Measurements from ENCODE around the gene LRRC40.
"Not testable (repeated sequence)": the region's sequence is repeated elsewhere in the genome, so short reads cannot be mapped to it uniquely, and the experiment has no call there.

Gene LRRC40

GRCh38 chr1:70221238-70222121 is 16.1 kb upstream of the LRRC40 start, which contains the start of gene SRSF11:
Gene SRSF11, plus strand, starts transcription at chr1:70221380. Its CDS starts 257 bp downstream, at chr1:70221637.
- Histone ChIP-seq H3K4me1 (ENCODE audit: control insufficient read depth, insufficient read depth, low read length) (peaks cover 16% of the 10 kb centered on the region; the same call in 1 of the 2 replicates), H3K4me3 (ENCODE audit: low read depth, low read length) (peak within 1 kb of the TSS; percentile 84), H3K27me3 (ENCODE audit: control insufficient read depth, insufficient read depth, low read length) (no peaks in the 10 kb centered on the region), H3K27ac (ENCODE audit: low read depth, low read length) (peak within 1 kb of the TSS; percentile 97), H3K36me3 (ENCODE audit: control insufficient read depth, insufficient read depth, low read length) (peaks cover 33% of the 10 kb centered on the region), H3K9ac (ENCODE audit: low read length) (peak within 1 kb of the TSS; percentile 98), H3K9me3 (ENCODE audit: control insufficient read depth, insufficient read depth, low read depth, low read length) (no peaks in the 10 kb centered on the region)

DNA sequence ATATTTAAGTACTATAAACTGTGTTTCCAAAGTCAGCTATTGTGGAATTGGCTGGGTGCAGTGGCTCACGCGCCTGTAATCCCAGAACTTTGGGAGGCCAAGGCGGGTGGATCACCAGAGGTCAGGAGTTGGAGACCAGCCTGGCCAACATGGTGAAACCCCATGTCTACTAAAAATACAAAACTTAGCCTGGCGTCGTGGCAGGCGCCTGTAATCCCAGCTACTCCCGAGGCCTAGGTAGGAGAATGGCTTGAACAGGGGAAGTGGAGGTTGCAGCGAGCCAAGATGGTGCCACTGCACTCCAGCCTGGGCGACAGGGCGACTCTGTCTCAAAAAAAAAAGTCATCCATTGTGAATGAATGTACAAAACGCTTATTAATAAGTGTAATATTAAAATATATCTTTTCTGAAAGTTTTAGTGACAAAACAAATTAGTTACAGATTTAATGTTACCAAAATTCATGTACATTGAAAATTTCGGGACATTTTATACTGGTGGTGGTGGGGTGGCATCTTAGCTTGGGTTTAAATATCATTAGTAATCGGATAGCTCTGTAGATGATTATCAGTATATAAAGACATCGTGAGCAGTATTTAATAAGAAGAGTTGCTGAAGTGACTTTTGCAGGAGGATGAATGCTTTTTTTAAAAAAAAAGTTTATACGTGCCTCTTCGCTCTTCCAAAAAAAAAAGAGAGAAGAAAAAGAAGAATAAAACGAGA is 15.3 kb upstream of the LRRC40 start:
- no peaks in the 10 kb centered on the region for H3K9me3 ChIP-seq (ENCODE audit: control insufficient read depth, insufficient read depth, low read depth, low read length)
- H3K27me3 ChIP-seq (ENCODE audit: control insufficient read depth, insufficient read depth, low read length) = no peaks in the 10 kb centered on the region
- peaks cover 38% of the 10 kb centered on the region for H3K36me3 ChIP-seq (ENCODE audit: control insufficient read depth, insufficient read depth, low read length)
- peak overlapping the region; percentile 97; the same call in 1 of the 2 replicates for H3K27ac ChIP-seq (ENCODE audit: low read depth, low read length)
- H3K9ac ChIP-seq (ENCODE audit: low read length) = peak overlapping the region; percentile 98
- 0 out of 2 replicates have a peak, but pooled peaks cover 15% of the 10 kb centered on the region for H3K4me1 ChIP-seq (ENCODE audit: control insufficient read depth, insufficient read depth, low read length)
- peak overlapping the region; percentile 84 for H3K4me3 ChIP-seq (ENCODE audit: low read depth, low read length)

DNA sequence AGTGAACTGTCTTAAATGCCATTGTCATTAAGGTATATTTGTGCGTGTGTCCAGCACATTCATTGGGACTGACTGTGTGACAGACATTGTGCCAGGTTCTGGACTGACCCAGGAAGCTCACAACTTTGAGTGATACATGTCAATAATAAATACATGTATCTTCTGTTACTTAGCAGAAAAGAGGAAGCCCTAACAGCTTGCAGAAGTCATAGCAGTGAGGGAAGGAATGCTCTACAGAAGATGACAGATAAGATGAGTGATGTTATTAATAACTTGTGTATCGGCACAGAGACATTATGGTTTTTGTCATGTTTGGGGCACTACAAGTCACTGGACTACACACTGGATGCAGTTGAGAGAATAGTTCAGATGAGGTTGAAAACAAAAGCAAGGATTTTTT is 14.6 kb upstream of the LRRC40 start:
- no peak overlapping the region for H3K9ac ChIP-seq (ENCODE audit: low read length)
- H3K4me3 ChIP-seq (ENCODE audit: low read depth, low read length) = no peak overlapping the region
- no peaks in the 10 kb centered on the region for H3K9me3 ChIP-seq (ENCODE audit: control insufficient read depth, insufficient read depth, low read depth, low read length)
- 0 out of 2 replicates have a peak, but pooled peaks cover 15% of the 10 kb centered on the region for H3K4me1 ChIP-seq (ENCODE audit: control insufficient read depth, insufficient read depth, low read length)
- H3K27me3 ChIP-seq (ENCODE audit: control insufficient read depth, insufficient read depth, low read length) = no peaks in the 10 kb centered on the region
- no peak overlapping the region for H3K27ac ChIP-seq (ENCODE audit: low read depth, low read length)
- H3K36me3 ChIP-seq (ENCODE audit: control insufficient read depth, insufficient read depth, low read length) = peaks cover 31% of the 10 kb centered on the region

DNA sequence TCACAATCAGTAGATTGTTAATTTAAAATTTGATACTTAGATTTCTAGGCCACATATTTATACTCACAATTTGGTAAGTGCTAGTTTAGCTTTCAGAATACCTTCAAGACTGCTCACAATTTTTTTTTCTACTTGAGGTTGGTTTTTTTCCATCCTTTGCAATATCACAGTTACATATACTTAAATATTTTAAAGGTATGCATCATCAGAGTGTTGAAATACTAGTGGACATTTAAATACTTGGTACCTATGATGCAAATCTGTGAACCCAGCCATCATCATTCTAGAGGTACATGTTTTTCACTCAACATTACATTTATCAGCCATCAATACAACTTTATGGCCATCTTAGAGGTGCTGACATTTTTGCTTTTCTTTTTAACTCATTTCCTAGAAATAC is 6.2 kb upstream of the LRRC40 start:
- H3K36me3 ChIP-seq (ENCODE audit: control insufficient read depth, insufficient read depth, low read length) = peaks cover 11% of the 10 kb centered on the region; the same call in 1 of the 2 replicates
- H3K9ac ChIP-seq (ENCODE audit: low read length) = no peak overlapping the region
- no peak overlapping the region for H3K4me3 ChIP-seq (ENCODE audit: low read depth, low read length)
- no peak overlapping the region for H3K27ac ChIP-seq (ENCODE audit: low read depth, low read length)
- H3K27me3 ChIP-seq (ENCODE audit: control insufficient read depth, insufficient read depth, low read length) = no peaks in the 10 kb centered on the region
- H3K9me3 ChIP-seq (ENCODE audit: control insufficient read depth, insufficient read depth, low read depth, low read length) = no peaks in the 10 kb centered on the region
- 0 out of 2 replicates have a peak, but pooled peaks cover 1% of the 10 kb centered on the region for H3K4me1 ChIP-seq (ENCODE audit: control insufficient read depth, insufficient read depth, low read length)

DNA sequence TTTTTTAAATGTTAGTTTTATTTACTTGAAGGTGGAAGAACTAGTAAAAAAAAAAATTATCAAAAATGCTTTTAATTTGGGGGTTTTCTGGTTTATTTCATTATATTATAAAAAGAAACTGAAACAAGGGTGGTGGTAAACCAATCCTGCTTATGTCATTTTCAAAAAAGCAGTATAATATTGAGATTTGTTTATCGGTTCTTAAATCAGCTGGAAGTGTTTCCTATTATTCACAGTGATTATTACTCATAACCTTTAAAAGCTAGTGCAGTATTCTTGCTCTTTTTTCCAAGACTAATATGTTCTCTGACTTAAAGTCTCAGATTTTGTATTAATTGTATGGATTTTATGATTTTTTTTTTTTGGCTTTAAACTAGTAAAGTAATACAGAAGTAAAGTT is 5.4 kb upstream of the LRRC40 start:
- H3K4me3 ChIP-seq (ENCODE audit: low read depth, low read length) = no peak overlapping the region
- H3K4me1 ChIP-seq (ENCODE audit: control insufficient read depth, insufficient read depth, low read length) = 0 out of 2 replicates have a peak, but pooled peaks cover 2% of the 10 kb centered on the region
- H3K27ac ChIP-seq (ENCODE audit: low read depth, low read length) = no peak overlapping the region
- no peak overlapping the region for H3K9ac ChIP-seq (ENCODE audit: low read length)
- peaks cover 6% of the 10 kb centered on the region; the same call in 1 of the 2 replicates for H3K36me3 ChIP-seq (ENCODE audit: control insufficient read depth, insufficient read depth, low read length)
- no peaks in the 10 kb centered on the region for H3K9me3 ChIP-seq (ENCODE audit: control insufficient read depth, insufficient read depth, low read depth, low read length)
- H3K27me3 ChIP-seq (ENCODE audit: control insufficient read depth, insufficient read depth, low read length) = no peaks in the 10 kb centered on the region

- H3K36me3 ChIP-seq (ENCODE audit: control insufficient read depth, insufficient read depth, low read length) = peaks cover 6% of the 10 kb centered on the region; the same call in 1 of the 2 replicates
- H3K4me3 ChIP-seq (ENCODE audit: low read depth, low read length) = no peak overlapping the region
- no peak overlapping the region for H3K9ac ChIP-seq (ENCODE audit: low read length)
- H3K4me1 ChIP-seq (ENCODE audit: control insufficient read depth, insufficient read depth, low read length) = peaks cover 9% of the 10 kb centered on the region; the same call in 1 of the 2 replicates
- no peak overlapping the region for H3K27ac ChIP-seq (ENCODE audit: low read depth, low read length)
- H3K9me3 ChIP-seq (ENCODE audit: control insufficient read depth, insufficient read depth, low read depth, low read length) = no peaks in the 10 kb centered on the region
- no peaks in the 10 kb centered on the region for H3K27me3 ChIP-seq (ENCODE audit: control insufficient read depth, insufficient read depth, low read length)
Measured at GRCh38 chr1:70208292-70208691, 2.9 kb upstream of the LRRC40 start.

- H3K9ac ChIP-seq (ENCODE audit: low read length) = no peak overlapping the region
- H3K4me3 ChIP-seq (ENCODE audit: low read depth, low read length) = 0 out of 2 replicates have a peak overlapping the region, but pooled peaks have one; percentile 7
- no peaks in the 10 kb centered on the region for H3K9me3 ChIP-seq (ENCODE audit: control insufficient read depth, insufficient read depth, low read depth, low read length)
- peaks cover 6% of the 10 kb centered on the region; the same call in 1 of the 2 replicates for H3K36me3 ChIP-seq (ENCODE audit: control insufficient read depth, insufficient read depth, low read length)
- no peaks in the 10 kb centered on the region for H3K27me3 ChIP-seq (ENCODE audit: control insufficient read depth, insufficient read depth, low read length)
- peaks cover 9% of the 10 kb centered on the region; the same call in 1 of the 2 replicates for H3K4me1 ChIP-seq (ENCODE audit: control insufficient read depth, insufficient read depth, low read length)
- H3K27ac ChIP-seq (ENCODE audit: low read depth, low read length) = no peak overlapping the region
Measured at GRCh38 chr1:70207492-70207891, 2.1 kb upstream of the LRRC40 start.

- not testable (repeated sequence) for H3K4me1 ChIP-seq (ENCODE audit: control insufficient read depth, insufficient read depth, low read length); H3K27me3 ChIP-seq (ENCODE audit: control insufficient read depth, insufficient read depth, low read length); H3K27ac ChIP-seq (ENCODE audit: low read depth, low read length); H3K9me3 ChIP-seq (ENCODE audit: control insufficient read depth, insufficient read depth, low read depth, low read length); H3K9ac ChIP-seq (ENCODE audit: low read length); H3K36me3 ChIP-seq (ENCODE audit: control insufficient read depth, insufficient read depth, low read length)
- H3K4me3 ChIP-seq (ENCODE audit: low read depth, low read length) = peak overlapping the region; percentile 97
Measured at GRCh38 chr1:70206833-70207232, 1.5 kb upstream of the LRRC40 start.

GRCh38 chr1:70205071-70205433 is 327 bp downstream of the LRRC40 start:
- Histone ChIP-seq H3K36me3 (ENCODE audit: control insufficient read depth, insufficient read depth, low read length) (peaks cover 4% of the 10 kb centered on the region; the same call in 1 of the 2 replicates), H3K27ac (ENCODE audit: low read depth, low read length) (peak overlapping the region; percentile 91; the same call in 1 of the 2 replicates), H3K4me1 (ENCODE audit: control insufficient read depth, insufficient read depth, low read length) (peaks cover 9% of the 10 kb centered on the region; the same call in 1 of the 2 replicates)

GRCh38 chr1:70204600-70204999 is 779 bp downstream of the LRRC40 start:
- peaks cover 9% of the 10 kb centered on the region; the same call in 1 of the 2 replicates for H3K4me1 ChIP-seq (ENCODE audit: control insufficient read depth, insufficient read depth, low read length)
- no peak overlapping the region for H3K27ac ChIP-seq (ENCODE audit: low read depth, low read length)

More at GRCh38 chr1:70205071-70205433, 327 bp downstream of the LRRC40 start:
- peak overlapping the region; percentile 99 for H3K9ac ChIP-seq (ENCODE audit: low read length)
- peak overlapping the region; percentile 97 for H3K4me3 ChIP-seq (ENCODE audit: low read depth, low read length)
- H3K27me3 ChIP-seq (ENCODE audit: control insufficient read depth, insufficient read depth, low read length) = no peaks in the 10 kb centered on the region
- no peaks in the 10 kb centered on the region for H3K9me3 ChIP-seq (ENCODE audit: control insufficient read depth, insufficient read depth, low read depth, low read length)

More at GRCh38 chr1:70204600-70204999, 779 bp downstream of the LRRC40 start:
- H3K9me3 ChIP-seq (ENCODE audit: control insufficient read depth, insufficient read depth, low read depth, low read length) = no peaks in the 10 kb centered on the region
- H3K36me3 ChIP-seq (ENCODE audit: control insufficient read depth, insufficient read depth, low read length) = peaks cover 4% of the 10 kb centered on the region; the same call in 1 of the 2 replicates
- no peaks in the 10 kb centered on the region for H3K27me3 ChIP-seq (ENCODE audit: control insufficient read depth, insufficient read depth, low read length)
- peak overlapping the region; percentile 97 for H3K4me3 ChIP-seq (ENCODE audit: low read depth, low read length)
- peak overlapping the region; percentile 99 for H3K9ac ChIP-seq (ENCODE audit: low read length)
